DMS79 treated with DMSO at 0.1 percent for 48 hours (cell line): ENCODE data around the gene CASK.
"Not testable (repeated sequence)": the region's sequence is repeated elsewhere in the genome, so short reads cannot be mapped to it uniquely, and the experiment has no call there.

Experiments used
- DNase-seq: peaks from one replicate; lab custom pipeline; 2025; lab: John Stamatoyannopoulos, UW

CASK gene

DNA sequence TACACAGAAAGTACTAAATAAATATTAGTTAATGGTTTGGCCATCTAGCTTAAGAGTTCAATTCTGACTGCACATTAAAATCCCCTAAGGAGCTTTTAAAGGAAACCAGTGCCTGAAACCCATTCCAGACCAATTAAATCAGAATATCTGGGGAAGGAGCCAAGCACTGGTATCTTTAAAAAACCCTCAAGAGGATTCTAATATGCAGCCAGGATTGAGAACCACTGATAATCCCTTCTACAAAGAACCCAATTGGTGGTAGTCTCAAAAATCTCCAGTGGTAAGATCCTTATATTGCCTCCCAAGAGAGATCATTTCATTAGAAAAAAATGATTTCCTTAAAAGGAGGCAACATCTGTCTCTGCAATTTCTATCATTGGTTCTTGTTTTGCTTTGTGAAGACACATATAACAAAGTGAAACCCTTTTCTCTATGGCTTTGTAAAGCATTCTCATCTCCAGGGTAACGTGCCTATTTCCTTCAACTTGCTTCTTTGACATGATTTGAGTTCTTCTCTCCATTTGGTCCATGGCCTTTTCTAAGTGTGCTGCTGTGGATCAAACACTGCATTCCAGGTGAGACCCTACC, 231.1 kb downstream of the CASK start:
- peak; percentile 30 for DNase-seq

DNA sequence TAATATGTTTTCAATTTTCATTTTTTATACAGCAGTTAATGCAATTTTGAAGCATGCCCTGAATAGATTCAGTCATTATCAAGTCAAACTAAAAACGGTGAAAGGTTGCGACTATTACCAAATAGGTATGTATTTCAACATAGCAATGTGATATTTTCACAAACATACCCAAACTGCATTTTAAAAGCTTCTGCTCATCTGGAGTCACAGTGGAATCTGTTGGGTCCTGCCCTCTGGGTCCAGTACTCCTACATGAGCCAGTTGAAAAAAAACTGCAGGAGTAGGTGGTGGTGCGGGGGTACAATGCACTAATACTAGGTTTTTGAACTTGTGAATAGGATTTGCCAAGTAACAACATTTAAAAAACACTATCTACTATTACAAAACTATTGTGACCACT, 233.6 kb downstream of the CASK start:
- no peak for DNase-seq

DNA sequence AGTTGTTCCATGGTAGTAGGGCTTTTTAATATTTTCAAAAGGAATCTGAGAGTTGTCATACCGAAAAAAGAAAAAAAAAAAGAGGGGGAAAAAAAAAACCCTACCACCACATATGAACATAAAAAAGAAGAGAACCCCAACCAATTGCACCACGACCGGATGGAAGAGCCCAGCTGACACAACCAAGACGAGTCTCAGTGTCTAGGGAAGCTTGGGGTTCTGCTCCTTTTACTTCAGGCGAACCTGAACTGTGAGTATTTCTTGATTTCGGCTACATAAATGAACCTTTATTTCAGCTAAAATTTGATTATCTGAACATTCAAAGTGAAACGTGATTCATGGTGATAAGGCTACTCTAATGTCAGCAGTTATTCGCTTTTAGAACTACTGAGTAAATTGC, 234.5 kb downstream of the CASK start, which contains the start of gene GPR34:
Gene GPR34, plus strand, starts transcription at position 139 of the 400 bp plus-strand sequence. CDS start 6,661 bp downstream, outside the sequence.
- no peak for DNase-seq

DNA sequence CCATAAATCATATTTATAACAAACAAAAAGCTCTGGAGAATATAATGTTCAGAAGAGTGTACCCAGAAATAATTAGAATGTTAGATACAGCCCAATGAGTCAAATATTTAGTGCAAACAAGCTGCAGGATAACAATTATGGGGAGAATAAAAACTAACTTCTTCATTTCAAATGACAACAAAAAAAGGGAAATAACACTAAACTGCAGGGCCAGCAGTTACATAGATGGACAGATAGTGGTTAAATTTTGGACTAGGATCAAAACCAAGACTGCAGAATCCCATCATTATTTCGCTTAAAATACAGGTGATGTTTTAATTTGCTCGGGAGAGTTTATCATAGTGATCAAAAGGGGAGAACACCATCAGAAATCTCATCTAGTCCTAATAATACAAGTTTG, 235.2 kb downstream of the CASK start:
- no peak for DNase-seq

DNA sequence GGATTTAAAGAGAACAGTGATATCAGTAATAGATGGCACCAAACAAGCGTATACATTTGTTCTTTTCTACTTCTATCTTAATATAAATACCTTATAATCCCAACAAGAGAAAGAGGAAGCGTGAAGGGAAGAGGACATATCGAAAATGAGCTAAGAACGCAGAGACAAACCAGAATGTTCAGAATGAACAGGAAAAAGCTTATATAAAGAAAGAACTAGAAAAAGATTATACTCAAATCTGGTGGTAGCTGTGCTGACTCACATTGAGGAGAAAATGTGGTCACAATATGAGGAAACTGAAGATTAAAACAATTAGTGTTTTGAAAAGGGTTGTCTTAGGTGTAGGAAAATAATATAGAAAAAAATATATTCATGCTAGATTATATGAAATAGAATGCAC, 236.6 kb downstream of the CASK start:
- no peak for DNase-seq

DNA sequence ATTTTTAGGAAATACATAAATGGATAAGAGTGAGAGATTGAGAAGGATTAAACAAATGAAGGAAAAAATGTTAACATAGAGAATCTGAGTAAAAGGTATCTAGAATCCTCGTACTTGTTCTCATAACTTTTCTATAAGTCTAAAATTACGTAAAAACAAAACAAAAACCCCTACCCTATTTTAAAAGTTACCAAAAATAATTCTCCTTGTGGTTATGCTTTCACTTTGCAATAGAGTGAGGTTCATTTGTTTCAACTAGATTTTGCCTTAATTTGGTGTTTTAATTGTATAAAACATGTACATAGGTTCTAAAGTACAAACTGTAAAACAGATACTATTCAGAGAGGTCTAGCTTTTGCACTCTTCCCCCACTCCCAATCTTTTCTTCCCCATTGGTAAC, 238.4 kb downstream of the CASK start:
- no peak for DNase-seq

DNA sequence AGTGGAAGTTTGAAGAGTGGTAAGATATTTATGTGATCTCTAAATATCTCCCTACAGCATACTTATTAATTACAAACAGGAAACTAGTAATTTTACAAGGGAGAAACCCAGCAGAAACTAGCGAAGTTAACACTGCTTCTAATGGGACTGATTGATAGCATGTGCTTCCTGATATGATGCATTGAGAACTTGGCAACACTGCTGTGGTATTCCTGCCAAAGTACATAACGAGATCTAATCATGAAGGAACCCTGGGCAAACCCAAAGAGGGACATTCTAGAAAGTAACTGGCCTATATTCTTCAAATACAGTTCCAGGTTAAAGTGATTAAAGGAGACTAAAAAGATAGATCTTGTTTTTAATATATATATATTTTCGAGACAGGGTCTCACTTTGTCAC, 239.2 kb downstream of the CASK start:
- no peak for DNase-seq

DNA sequence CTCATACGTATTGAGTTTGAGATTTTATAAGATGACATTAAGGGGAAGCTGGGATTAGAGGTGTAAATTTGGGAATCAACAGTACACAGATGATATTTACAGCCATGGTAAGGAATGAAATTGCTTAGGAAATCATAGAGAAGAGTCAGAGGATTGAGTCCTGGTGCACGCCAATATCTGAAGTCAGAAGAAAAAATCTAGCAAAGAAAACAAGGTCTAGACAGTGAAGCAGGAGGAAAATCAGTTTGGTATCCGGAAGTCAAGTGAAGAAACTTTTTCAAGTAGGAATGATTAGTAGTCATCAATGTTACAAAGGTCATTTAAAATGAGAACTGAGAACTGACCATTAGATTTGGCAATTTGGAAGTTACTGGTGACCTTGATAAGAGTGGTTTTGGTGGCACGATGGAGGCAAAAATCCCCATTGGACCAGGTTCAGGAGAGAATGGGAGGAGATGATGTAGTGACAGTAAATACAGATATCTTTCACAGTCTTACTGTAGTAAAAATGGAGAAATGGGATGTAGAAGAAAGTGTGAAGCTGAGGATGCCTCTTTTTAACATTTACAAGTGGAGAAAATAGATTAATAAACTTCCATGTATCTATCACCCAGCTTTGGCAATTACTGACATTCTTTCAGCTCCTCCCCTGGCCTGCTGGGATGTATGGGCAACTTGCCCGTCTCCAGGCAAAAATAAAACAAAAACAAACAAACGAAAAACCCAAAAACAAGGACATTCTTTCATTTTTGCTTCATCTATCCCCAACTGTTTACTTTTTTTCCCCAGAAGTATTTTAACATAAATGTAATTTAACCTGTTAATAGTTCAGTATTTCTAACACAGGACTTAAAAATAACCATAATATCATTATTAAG, 245.9 kb downstream of the CASK start:
- DNase-seq: no peak

DNA sequence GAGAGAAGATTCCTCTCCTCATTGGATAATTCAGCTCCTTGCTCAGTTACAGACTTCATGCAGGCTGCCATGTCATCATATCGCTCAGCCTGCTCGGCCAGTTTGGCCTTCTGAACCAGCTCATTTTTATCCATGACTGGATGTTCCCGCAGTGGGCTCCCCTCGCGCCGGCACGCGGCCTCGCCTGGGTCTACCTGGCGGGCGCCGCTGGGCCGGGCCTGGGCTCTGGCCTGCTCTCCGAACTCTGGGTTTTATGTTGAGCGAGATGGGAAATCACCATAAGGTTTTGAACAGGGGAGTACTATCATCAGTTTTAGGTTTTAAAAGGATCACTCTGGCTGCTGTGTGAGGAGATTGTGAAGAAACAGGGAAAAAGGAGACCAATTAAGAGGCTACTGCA, 247.0 kb downstream of the CASK start:
- DNase-seq: not testable (repeated sequence)

DNA sequence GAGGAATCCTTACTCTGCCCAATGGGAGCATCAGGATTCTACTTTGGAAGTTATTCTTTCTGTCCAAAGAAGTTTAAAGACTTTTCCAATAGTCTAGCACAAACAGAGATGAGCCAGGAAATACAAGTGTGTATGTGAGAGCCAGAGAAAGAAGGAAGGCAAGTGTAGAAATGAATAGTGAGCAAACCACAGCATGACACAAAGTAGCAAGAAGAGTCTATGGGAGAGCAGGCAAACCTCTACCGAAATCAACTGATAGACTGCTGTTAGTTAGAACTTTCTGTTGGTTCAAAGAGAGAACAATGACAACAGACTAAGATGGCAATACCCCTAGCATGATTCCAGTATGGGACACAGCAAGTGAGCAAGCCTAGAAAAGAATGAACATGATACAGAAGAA, 250.7 kb downstream of the CASK start:
- DNase-seq: no peak

DNA sequence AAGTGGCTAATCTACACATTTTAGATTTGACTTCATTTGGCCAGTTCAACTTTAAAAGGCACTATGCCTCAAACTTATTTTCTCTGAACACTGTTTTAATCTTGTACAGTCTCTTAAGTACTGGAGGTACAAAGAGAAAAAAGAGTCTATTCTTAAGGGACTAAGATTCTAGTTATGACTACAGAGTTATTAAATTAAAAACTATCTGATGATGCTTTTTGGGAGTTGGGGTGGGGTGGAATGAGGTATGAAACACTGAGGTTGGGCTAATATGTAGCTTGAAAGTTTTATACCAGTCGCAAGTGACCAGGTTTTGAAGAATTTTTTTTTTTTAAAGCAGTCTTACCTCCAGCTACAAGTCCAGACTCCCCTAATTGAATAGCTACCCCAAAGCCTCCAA, 252.3 kb downstream of the CASK start:
- no peak for DNase-seq

DNA sequence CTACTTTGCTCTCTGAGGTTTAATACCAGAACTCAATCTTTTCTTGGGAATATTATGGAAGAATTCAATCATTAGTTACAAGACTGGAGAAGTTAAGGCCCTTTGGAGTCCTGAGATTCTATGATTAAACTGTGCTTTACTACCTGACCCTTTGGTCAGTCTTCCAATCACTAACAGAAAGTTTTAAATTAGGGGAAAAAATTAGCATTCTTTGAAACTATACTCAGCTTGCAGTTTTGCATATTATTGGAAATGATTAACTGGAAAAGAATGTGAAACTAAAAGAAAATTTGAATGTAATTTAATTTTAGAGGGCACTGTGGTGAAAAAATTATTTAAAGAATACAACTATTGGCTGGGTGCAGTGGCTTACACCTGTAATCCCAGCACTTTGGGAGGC, 253.2 kb downstream of the CASK start:
- DNase-seq: no peak

DNA sequence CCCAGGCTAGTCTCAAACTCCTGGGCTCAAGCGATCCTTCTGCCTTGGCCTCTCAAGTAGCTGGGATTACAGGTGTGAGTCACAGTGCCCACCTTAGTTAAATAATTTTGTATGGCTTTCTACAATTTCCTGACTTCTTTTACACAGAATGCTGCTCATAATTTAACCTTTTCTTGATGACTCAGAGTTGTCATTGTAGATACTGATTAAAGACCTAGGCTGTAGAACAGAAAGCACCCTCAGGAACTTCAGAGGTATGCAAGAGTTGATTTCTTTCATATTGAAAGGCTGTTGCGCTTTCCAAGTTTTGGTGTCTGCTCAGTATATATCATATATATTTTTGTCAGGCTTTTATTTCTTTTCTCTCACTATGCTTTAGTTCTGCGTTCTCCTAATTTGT, 255.7 kb downstream of the CASK start:
- no peak for DNase-seq

DNA sequence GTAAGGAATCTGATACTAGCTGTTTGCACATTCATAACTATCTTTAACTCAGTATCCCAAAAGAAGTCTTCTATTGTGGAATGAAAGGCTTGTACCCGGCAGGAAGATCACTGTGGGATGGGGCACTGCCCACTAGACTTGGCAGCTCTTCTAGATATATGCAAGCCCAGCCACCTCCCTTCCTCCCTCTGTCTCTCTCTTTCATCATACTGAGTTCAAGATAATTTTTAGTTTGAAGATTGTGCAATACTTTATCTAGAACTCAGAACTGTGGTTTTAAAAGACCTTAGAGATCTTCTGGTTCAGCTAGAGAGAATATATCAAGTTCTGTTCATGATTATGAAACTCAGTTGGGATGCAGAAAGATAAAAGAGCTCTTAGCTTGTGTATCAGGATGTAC, 257.1 kb downstream of the CASK start:
- no peak for DNase-seq

DNA sequence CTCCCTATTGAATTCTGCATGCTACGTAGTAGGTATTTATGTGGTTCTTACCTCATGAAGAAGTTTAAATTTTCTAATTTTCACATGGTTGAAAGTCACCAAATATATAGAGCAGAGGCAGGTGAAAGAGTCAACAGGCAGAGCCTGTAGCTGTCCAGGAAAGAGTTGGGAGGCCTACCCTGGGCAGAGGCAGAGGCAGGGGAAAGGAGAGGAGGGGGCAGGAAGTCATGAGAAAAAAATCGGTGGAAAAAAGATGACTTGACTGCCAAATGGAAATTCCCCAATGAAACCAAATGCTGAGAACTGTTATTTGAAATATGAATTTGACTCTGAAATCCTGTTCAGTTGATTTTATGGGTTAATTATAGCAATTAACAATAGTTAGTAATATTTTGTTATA, 257.7 kb downstream of the CASK start:
- DNase-seq: no peak

DNA sequence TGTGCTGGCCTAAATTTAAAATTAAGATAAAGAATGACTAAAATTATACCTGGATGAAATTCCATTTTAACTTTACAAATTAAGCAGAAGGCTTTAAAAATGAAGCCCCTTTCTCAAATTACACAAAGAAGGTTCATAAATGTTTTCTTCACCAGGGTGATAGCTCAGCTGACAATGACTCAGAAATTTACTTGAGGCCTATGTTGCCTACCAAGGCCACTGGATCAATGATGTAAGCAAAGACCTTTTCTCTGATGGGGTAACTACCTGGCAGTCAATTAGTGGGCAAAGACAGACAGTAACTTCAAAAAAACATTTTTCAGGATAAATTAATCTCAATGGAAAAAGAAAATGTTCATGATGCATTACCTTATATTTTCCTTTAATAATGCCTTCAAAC, 258.4 kb downstream of the CASK start:
- DNase-seq: no peak

DNA sequence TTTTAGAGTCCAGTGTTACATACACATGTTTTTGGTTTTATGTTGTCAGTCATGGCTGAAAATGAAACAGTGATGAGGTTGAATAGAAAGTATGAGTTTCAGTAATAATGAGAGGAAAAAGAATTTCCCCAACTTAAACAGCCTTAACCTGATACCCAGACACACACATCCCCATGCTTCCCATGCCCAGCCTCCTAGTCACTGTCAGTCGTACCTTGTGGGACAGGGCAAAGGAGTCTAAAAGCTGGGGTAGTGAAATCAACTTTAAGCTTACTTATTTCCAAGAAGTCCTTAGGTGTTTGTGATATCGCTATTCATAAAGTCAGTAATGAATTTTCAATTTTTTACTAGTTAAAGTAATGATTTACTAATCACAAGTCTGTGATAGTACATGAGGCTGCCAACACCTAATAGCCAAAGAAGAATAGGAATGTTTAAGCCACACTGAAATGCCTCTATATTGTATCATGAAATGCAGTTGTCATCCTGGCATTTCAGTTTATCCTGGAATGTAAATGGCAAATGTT, 258.9 kb downstream of the CASK start:
- DNase-seq: no peak

DNA sequence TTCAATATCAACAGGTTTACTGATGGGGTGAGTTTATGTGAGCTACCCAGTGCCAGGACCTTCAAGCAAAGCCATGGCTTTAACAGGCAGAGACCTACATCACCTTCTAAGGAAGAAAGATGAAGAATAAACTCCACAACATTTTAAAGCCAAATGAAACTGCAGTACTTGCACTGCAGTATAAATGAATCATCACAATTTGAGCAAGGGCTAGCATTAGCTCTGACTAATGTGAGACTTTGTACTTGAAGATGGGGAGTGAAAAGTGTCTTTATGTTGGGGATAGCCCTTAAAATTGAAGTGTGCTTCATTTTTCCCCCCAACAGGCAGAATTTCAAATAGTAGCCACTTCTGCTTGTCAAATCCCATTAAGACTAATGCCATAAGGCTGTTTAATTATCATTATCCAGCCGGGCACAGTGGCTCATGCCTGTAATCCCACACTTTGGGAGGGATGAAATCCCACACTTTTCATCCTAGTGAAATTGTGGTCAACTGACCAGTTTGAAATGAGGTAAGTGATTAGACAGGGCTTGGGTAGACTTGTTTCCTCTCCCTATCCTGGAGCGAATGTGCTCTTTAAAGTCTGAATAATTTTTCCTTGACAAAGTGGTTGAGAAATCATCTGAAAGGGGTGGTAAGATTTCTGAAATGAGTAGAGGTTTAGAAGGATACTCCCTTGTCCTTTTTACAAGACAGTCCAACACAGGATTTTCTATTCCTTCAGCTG, 261.8 kb downstream of the CASK start:
- no peak for DNase-seq

DNA sequence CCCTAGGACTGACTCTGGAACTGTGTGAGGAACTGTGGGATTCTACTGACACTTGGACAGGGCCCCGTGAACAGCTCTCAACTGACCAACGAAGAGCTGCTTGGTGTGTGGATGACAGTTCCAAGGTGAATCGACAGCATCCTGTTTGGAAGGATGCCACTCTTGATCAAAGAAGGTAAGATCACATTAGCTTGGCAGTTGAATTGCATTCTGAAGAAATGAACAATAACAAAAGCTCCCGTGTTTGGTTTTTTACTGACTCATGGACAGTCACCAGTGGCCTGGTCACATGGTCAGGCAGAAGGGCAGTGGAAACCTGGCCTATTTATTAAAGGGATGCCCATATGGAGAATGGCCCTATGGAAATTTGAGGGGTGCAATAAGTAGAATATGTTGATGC, 267.7 kb downstream of the CASK start:
- no peak for DNase-seq

DNA sequence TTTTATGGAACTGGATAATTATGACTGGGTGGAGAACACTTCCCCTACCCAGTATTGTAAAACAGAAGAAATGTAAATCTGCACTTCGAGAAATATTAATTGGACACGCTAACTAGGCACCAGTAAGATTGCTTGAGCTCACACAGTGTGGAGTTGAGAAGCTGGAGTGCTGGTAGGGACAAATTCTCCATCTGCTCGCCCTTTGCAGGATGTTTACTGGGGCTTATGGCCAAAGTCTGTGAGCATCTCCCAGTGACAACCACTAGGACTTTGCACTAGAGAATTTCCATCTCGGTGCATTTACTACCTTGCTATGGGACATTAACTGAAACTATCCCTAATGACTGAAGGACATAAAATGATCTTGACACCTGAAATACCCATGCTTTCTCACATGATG, 268.3 kb downstream of the CASK start:
- DNase-seq: no peak

DNA sequence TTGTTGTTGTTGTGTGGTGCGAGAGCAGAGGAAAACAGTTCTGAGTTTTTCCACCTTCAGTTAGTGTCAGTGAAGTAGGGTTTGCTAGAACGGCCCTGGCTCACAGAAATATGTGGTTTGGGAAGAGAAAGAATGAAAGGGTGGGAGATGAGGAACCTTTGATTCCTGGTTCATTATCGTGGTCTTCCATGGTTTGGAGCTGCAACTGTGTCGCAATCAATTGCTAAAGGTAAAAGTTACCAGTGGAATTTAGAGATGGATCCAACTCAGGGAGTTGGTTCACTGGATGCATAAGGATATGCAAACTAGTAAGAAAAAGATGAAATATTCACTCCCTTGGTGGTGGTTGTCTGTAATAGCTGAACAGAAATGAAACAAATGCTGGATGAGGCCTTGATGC, 270.2 kb downstream of the CASK start:
- DNase-seq: no peak

DNA sequence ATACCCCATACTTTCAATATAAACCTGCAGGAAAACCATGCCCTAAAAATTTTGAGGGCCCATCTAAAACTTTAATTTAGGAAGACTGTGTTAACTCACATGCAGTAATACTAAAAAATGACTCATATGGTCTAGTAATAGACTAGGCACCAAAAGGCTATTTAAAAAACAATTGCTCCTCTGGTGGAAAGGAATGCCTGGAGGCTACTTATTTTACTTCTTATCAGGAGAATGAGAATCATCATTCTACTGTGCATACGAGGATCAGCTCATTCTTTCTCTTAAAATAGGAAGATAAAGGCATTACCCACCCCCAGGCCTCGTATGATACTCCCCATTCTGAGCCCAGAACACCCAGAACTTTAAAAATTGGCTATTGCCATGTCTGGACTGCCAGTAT, 277.2 kb downstream of the CASK start:
- not testable (repeated sequence) for DNase-seq

DNA sequence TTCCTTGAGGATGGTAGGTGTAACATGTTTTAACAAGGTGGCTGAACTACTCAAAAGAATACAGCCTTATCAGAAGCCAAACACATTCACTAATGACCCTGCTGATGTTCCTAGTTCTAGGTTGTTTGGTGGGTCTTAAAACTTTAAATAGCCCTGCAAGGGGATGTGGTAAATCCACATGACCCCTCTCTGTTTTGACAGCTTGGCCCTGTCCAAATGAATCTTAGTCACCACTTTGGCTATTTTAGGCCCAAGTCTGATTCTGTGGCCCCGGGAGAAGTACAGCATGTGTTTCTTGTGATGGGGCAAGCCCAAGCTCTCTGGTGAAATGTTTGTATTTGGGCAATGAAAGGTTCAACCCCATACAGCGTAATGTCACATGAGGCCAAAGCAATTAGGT, 289.1 kb downstream of the CASK start:
- DNase-seq: no peak
